ENCODE measurements around the gene SLC16A1.
"Not testable (repeated sequence)": the region's sequence is repeated elsewhere in the genome, so short reads cannot be mapped to it uniquely, and the experiment has no call there.

The SLC16A1 gene

DNA sequence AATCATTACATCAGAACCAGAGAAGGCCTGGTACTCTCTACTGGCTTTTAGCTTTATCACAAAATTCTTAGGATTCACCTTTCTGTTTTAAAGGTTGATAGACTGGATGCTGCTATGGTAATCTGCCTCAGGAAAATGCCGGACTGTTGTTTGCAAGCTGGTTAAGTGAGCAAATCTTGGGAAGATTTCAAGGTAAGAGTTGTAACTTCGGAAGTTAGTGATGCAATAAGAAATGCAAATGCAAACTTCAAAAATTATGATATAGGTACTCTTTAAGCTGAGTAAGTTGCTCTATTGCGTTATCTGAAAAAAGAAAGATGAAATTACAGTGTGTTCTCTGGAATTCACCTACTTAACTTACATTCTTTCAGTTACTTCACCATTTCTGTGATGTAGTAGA is 4.4 kb upstream of the SLC16A1 start:
- Histone ChIP-seq H3K23ac (ENCODE audit: low read length) (no peak overlapping the region), H3K4me1 (ENCODE audit: control insufficient read depth in 1 of 2, insufficient read depth in 2 of 2, low read length in 2 of 2) (peaks cover 0 to 7% of the 10 kb centered on the region in 2 experiments), H2AK5ac (ENCODE audit: low read length) (no peak overlapping the region), H3K4me2 (ENCODE audit: low read length) (no peak overlapping the region), H3K4me3 (ENCODE audit: low read depth, low read length) (no peak overlapping the region), H4K91ac (ENCODE audit: low read depth, low read length) (no peak overlapping the region), H3K18ac (ENCODE audit: low read length) (no peak overlapping the region), H3K9ac (ENCODE audit: low read length) (no peak overlapping the region), H2AFZ (ENCODE audit: insufficient read depth, low read length, poor library complexity) (no peak overlapping the region), H3K27ac (ENCODE audit: low read depth, low read length) (no peak overlapping the region), H2BK120ac (ENCODE audit: insufficient read depth, low read length, poor library complexity) (no peak overlapping the region), H3K27me3 (ENCODE audit: insufficient read depth, low read length) (no peaks in the 10 kb centered on the region), H3K79me2 (ENCODE audit: control insufficient read depth, insufficient read depth, low read length, poor library complexity) (peaks cover 6% of the 10 kb centered on the region), H4K12ac (ENCODE audit: low read depth, low read length) (no peak overlapping the region), H3K79me1 (ENCODE audit: low read length) (peaks cover 9% of the 10 kb centered on the region), H2BK5ac (ENCODE audit: low read depth, low read length, poor library complexity) (no peak overlapping the region), H3K4ac (ENCODE audit: low read depth, low read length) (no peak overlapping the region), H3K14ac (ENCODE audit: low read length) (no peak overlapping the region), H3K9me3 (ENCODE audit: insufficient read depth, low read depth, low read length) (no peaks in the 10 kb centered on the region), H4K8ac (ENCODE audit: low read depth, low read length) (no peak overlapping the region), H3K36me3 (ENCODE audit: control insufficient read depth in 1 of 2, insufficient read depth in 2 of 2, low read length in 2 of 2) (no peaks in the 10 kb centered on the region), H2BK12ac (ENCODE audit: low read length) (no peak overlapping the region)
- DNase-seq = peak; percentile 51 to 93
- WGBS (ENCODE audit: extremely low coverage, insufficient coverage, insufficient read length) = no CpG with 5 or more reads among the region's 3 CpGs

DNA sequence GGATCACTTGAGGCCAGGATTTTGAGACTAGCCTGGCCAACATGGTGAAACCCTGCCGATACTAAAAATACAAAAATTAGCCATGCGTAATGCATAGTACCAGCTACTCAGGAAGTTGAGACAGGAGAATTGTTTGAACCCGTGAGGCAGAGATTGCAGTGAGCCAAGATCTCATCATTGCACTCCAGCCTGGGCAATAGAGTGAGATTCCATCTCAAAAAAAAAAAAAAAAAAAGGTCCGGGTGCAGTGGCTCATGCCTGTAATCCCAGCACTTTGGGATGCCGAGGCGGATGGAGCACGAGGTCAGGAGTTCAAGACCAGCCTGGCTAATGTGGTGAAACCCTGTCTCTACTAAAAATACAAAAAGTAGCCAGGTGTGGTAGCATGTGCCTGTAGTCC is 2.2 kb upstream of the SLC16A1 start:
- not testable (repeated sequence) for H3K4me3 ChIP-seq (ENCODE audit: low read depth, low read length); H3K36me3 ChIP-seq (ENCODE audit: control insufficient read depth in 1 of 2, insufficient read depth in 2 of 2, low read length in 2 of 2); H3K18ac ChIP-seq (ENCODE audit: low read length); H3K27me3 ChIP-seq (ENCODE audit: insufficient read depth, low read length); H3K4ac ChIP-seq (ENCODE audit: low read depth, low read length); H2AFZ ChIP-seq (ENCODE audit: insufficient read depth, low read length, poor library complexity); H4K12ac ChIP-seq (ENCODE audit: low read depth, low read length); H3K4me2 ChIP-seq (ENCODE audit: low read length); H2AK5ac ChIP-seq (ENCODE audit: low read length); H2BK120ac ChIP-seq (ENCODE audit: insufficient read depth, low read length, poor library complexity); H2BK5ac ChIP-seq (ENCODE audit: low read depth, low read length, poor library complexity); H3K27ac ChIP-seq (ENCODE audit: low read depth, low read length); H3K14ac ChIP-seq (ENCODE audit: low read length); H2BK12ac ChIP-seq (ENCODE audit: low read length); H4K91ac ChIP-seq (ENCODE audit: low read depth, low read length); H3K4me1 ChIP-seq (ENCODE audit: control insufficient read depth in 1 of 2, insufficient read depth in 2 of 2, low read length in 2 of 2); H3K9me3 ChIP-seq (ENCODE audit: insufficient read depth, low read depth, low read length); H4K8ac ChIP-seq (ENCODE audit: low read depth, low read length); H3K23ac ChIP-seq (ENCODE audit: low read length); H3K9ac ChIP-seq (ENCODE audit: low read length); DNase-seq; H3K79me2 ChIP-seq (ENCODE audit: control insufficient read depth, insufficient read depth, low read length, poor library complexity)
- WGBS (ENCODE audit: extremely low coverage, insufficient coverage, insufficient read length) = no CpG with 5 or more reads among the region's 7 CpGs
- peaks cover 10% of the 10 kb centered on the region for H3K79me1 ChIP-seq (ENCODE audit: low read length)

DNA sequence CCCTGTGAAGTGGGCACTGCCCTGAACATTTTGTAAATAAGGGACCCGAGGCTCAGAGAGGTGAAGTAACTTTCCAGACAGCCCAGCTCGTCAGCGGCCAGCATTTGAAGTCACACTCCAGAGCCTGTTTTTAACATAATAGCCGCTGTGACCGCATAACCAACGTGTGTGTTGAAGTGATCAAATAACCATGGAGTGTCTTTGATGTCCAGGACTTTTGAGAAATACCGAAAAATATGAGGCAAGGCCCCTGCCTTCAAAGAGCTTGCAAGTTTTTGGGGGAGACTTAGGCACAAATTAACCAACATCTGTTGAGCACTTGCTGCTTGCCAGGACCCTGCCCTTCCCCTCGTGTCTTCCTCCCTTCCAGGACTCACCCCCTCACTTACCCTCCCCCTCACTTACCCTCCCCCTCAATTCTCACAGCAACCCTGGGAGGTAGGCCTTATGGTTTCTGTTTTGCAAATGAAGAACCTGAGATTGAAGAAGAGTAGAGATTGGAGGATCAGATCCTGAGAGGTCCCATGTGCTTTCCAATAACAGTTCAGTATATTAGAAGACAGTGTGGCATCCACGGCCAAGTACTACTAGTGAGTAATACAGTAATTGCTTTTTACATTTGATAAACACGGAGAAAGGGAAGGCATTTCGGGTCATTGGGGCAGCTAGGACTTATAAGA is 1.3 kb upstream of the SLC16A1 start:
- no peaks in the 10 kb centered on the region for H3K9me3 ChIP-seq (ENCODE audit: insufficient read depth, low read depth, low read length)
- H3K27me3 ChIP-seq (ENCODE audit: insufficient read depth, low read length) = no peaks in the 10 kb centered on the region
- no peak overlapping the region for H2BK120ac ChIP-seq (ENCODE audit: insufficient read depth, low read length, poor library complexity)
- H3K9ac ChIP-seq (ENCODE audit: low read length) = no peak overlapping the region
- H3K18ac ChIP-seq (ENCODE audit: low read length) = no peak overlapping the region
- no peak overlapping the region for H2BK5ac ChIP-seq (ENCODE audit: low read depth, low read length, poor library complexity)
- H3K4me2 ChIP-seq (ENCODE audit: low read length) = peak overlapping the region; percentile 98
- H3K14ac ChIP-seq (ENCODE audit: low read length) = no peak overlapping the region
- no peak overlapping the region for H4K91ac ChIP-seq (ENCODE audit: low read depth, low read length)
- peak overlapping the region; percentile 18 for H4K8ac ChIP-seq (ENCODE audit: low read depth, low read length)
- no peak overlapping the region for H2BK12ac ChIP-seq (ENCODE audit: low read length)
- no peak overlapping the region for H3K23ac ChIP-seq (ENCODE audit: low read length)
- peaks cover 10% of the 10 kb centered on the region for H3K79me1 ChIP-seq (ENCODE audit: low read length)
- H3K4me1 ChIP-seq (ENCODE audit: control insufficient read depth in 1 of 2, insufficient read depth in 2 of 2, low read length in 2 of 2) = peaks cover 0 to 10% of the 10 kb centered on the region in 2 experiments
- DNase-seq = no peak
- H3K27ac ChIP-seq (ENCODE audit: low read depth, low read length) = no peak overlapping the region
- no CpG with 5 or more reads among the region's 11 CpGs for WGBS (ENCODE audit: extremely low coverage, insufficient coverage, insufficient read length)
- peak overlapping the region; percentile 48 for H2AFZ ChIP-seq (ENCODE audit: insufficient read depth, low read length, poor library complexity)
- H3K79me2 ChIP-seq (ENCODE audit: control insufficient read depth, insufficient read depth, low read length, poor library complexity) = peaks cover 11% of the 10 kb centered on the region
- peak overlapping the region; percentile 42 for H3K4ac ChIP-seq (ENCODE audit: low read depth, low read length)
- no peak overlapping the region for H4K12ac ChIP-seq (ENCODE audit: low read depth, low read length)
- H3K4me3 ChIP-seq (ENCODE audit: low read depth, low read length) = peak overlapping the region; percentile 89
- no peak overlapping the region for H2AK5ac ChIP-seq (ENCODE audit: low read length)
- H3K36me3 ChIP-seq (ENCODE audit: control insufficient read depth in 1 of 2, insufficient read depth in 2 of 2, low read length in 2 of 2) = no peaks in the 10 kb centered on the region

DNA sequence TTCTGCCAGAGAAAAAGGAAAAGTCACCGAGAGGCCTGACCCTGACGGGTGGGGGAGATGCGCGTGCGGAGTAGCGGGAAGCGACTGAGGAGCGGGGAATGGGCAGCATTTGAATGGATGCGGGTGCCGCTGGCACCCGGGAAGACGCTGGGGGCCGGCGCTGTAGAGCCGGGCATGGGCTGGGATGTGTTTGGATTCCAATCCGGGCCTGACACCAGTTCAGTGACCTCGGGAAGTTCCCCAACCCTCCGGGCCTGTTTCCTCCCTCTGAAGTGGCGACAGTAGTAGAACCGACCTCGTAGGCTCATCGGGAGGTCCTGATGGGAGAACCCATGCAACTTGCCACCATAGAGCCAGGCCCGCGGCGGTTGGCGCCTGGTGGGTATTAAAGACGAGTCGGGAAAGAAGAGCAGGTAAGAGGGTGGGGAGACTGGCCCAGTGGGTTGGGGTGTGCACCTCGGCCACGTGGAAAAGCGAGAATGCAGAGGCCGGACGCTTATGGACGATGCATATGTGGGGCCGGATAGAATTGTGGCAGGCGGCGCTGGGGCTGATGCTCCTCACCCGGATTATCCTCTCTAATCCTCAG is 642 bp upstream of the SLC16A1 start:
- Histone ChIP-seq H3K9ac (ENCODE audit: low read length) (peak overlapping the region; percentile 90), H3K23ac (ENCODE audit: low read length) (no peak overlapping the region), H3K4ac (ENCODE audit: low read depth, low read length) (no peak overlapping the region), H2BK5ac (ENCODE audit: low read depth, low read length, poor library complexity) (peak overlapping the region; percentile 13), H4K8ac (ENCODE audit: low read depth, low read length) (peak overlapping the region; percentile 50), H3K27me3 (ENCODE audit: insufficient read depth, low read length) (no peaks in the 10 kb centered on the region), H3K18ac (ENCODE audit: low read length) (peak overlapping the region; percentile 10), H3K9me3 (ENCODE audit: insufficient read depth, low read depth, low read length) (no peaks in the 10 kb centered on the region), H3K4me2 (ENCODE audit: low read length) (peak overlapping the region; percentile 98), H2BK12ac (ENCODE audit: low read length) (no peak overlapping the region), H2AFZ (ENCODE audit: insufficient read depth, low read length, poor library complexity) (peak overlapping the region; percentile 27), H3K36me3 (ENCODE audit: control insufficient read depth in 1 of 2, insufficient read depth in 2 of 2, low read length in 2 of 2) (no peaks in the 10 kb centered on the region), H3K79me2 (ENCODE audit: control insufficient read depth, insufficient read depth, low read length, poor library complexity) (peaks cover 11% of the 10 kb centered on the region), H4K12ac (ENCODE audit: low read depth, low read length) (peak overlapping the region; percentile 45), H3K4me3 (ENCODE audit: low read depth, low read length) (peak overlapping the region; percentile 89), H2BK120ac (ENCODE audit: insufficient read depth, low read length, poor library complexity) (no peak overlapping the region), H3K79me1 (ENCODE audit: low read length) (peaks cover 10% of the 10 kb centered on the region), H4K91ac (ENCODE audit: low read depth, low read length) (peak overlapping the region; percentile 60), H3K4me1 (ENCODE audit: control insufficient read depth in 1 of 2, insufficient read depth in 2 of 2, low read length in 2 of 2) (peaks cover 0 to 10% of the 10 kb centered on the region in 2 experiments), H3K27ac (ENCODE audit: low read depth, low read length) (peak overlapping the region; percentile 56), H3K14ac (ENCODE audit: low read length) (peak overlapping the region; percentile 3), H2AK5ac (ENCODE audit: low read length) (no peak overlapping the region)
- peak; percentile 96 to 97 for DNase-seq
- WGBS (ENCODE audit: extremely low coverage, insufficient coverage, insufficient read length) = no CpG with 5 or more reads among the region's 38 CpGs
